Mesodermal cell (in vitro differentiated cells): ENCODE data around the gene ABCA12.

Source experiments
- H3K27ac ChIP-seq: 2 replicates; pipeline ENCODE4 v1.7.0; 2013; ENCODE audit warnings: mild to moderate bottlenecking, low read depth, low read length, moderate library complexity; ENCODE audit not compliant: severe bottlenecking
- H3K36me3 ChIP-seq: 2 replicates; pipeline ENCODE4 v1.7.1; 2013; ENCODE audit warnings: mild to moderate bottlenecking, low read length, moderate library complexity; ENCODE audit not compliant: control insufficient read depth, insufficient read depth
- H3K4me1 ChIP-seq: one replicate; pipeline ENCODE4 v1.7.1; 2013; ENCODE audit warnings: mild to moderate bottlenecking, low read length; ENCODE audit not compliant: insufficient read depth, control insufficient read depth, poor library complexity, severe bottlenecking
- H3K4me3 ChIP-seq: 2 replicates; pipeline ENCODE4 v1.7.0; 2013; ENCODE audit warnings: low read length, control low read depth, mild to moderate bottlenecking; ENCODE audit not compliant: insufficient read depth, poor library complexity, severe bottlenecking; ENCODE audit errors: extremely low read depth
- H3K9me3 ChIP-seq: 2 replicates; pipeline ENCODE4 v1.7.1; 2013; ENCODE audit warnings: mild to moderate bottlenecking, low read length, moderate library complexity; ENCODE audit not compliant: control insufficient read depth
- WGBS, 2 experiments: methylation state at CpG; one replicate each; pipeline ENCODE4 v1.1.5; 2013; ENCODE audit warnings: missing lambda C conversion rate in 2 of 2; ENCODE audit not compliant: insufficient coverage in 2 of 2; 5-methylcytosine and 5-hydroxymethylcytosine counted together

The ABCA12 gene

GRCh38 chr2:214989187-214989586 lies 149.2 kb downstream of the ABCA12 start:
- H3K4me3 ChIP-seq = no peak overlapping the region

DNA sequence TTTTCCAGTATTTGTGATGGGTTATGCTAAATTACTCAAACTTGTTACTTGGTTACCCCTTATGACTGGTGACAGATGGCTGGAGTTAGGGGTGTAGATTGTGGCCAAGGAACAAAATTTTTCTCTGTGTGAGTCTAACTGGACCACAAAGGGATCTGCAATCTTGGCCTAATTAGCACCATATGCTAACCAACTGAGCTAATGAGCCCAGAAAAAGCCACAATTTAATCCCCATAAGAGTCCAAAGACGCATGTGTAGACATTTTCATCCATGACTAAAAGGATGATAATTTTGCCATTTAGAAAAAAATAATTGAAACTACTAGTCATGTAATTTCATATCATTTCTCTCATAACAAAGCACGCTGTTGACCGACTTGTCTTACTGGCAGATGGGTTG lies 151.2 kb downstream of the ABCA12 start:
- Histone ChIP-seq H3K36me3 (no peaks in the 10 kb centered on the region), H3K9me3 (no peaks in the 10 kb centered on the region), H3K27ac (no peak overlapping the region), H3K4me3 (no peak overlapping the region), H3K4me1 (no peaks in the 10 kb centered on the region)
- 100% methylated on average over 1 of the region's 3 CpGs; no CpG with 5 or more reads in 1 of the 2 experiments for WGBS, 2 experiments

More at GRCh38 chr2:214989187-214989586, 149.2 kb downstream of the ABCA12 start:
- Histone ChIP-seq H3K27ac (no peak overlapping the region), H3K9me3 (no peaks in the 10 kb centered on the region), H3K4me1 (no peaks in the 10 kb centered on the region), H3K36me3 (no peaks in the 10 kb centered on the region)
- 94% methylated on average over 2 of the region's 3 CpGs; no CpG with 5 or more reads in 1 of the 2 experiments for WGBS, 2 experiments

DNA sequence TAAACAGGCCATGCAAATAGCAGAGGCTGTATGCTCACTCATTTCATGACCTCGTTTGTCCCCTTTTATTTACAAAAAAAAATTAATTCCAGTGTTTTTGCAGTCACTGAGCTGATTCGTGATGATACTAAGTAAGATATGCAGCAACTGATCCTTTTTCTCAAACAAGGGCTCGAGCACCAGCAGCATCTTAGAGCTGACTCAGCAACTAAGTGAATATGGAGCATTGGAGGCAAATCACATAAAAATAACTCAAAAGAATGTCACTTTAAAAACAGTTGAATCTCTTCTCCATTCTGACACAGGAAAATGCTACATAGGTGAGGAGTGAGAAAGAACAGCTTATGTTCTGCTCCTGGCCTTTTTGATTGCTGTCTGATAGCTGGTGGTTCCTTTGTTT lies 152.8 kb downstream of the ABCA12 start:
- Histone ChIP-seq H3K27ac (no peak overlapping the region), H3K4me3 (no peak overlapping the region)
- WGBS, 2 experiments = 92% methylated on average over 2 of the region's 3 CpGs; no CpG with 5 or more reads in 1 of the 2 experiments

GRCh38 chr2:214966420-214966819 lies 172.0 kb downstream of the ABCA12 start:
- Histone ChIP-seq H3K36me3 (no peaks in the 10 kb centered on the region), H3K4me3 (no peak overlapping the region), H3K9me3 (no peaks in the 10 kb centered on the region), H3K27ac (no peak overlapping the region), H3K4me1 (no peaks in the 10 kb centered on the region)
- 90% methylated on average over 2 of the region's 5 CpGs; no CpG with 5 or more reads in 1 of the 2 experiments for WGBS, 2 experiments

More for the DNA sequence above, 152.8 kb downstream of the ABCA12 start:
- no peaks in the 10 kb centered on the region for H3K4me1 ChIP-seq
- no peaks in the 10 kb centered on the region for H3K9me3 ChIP-seq
- H3K36me3 ChIP-seq = no peaks in the 10 kb centered on the region

- Histone ChIP-seq H3K4me1 (no peaks in the 10 kb centered on the region), H3K9me3 (no peaks in the 10 kb centered on the region), H3K4me3 (no peak overlapping the region), H3K36me3 (no peaks in the 10 kb centered on the region), H3K27ac (no peak overlapping the region)
These were observed 177.7 kb downstream of the ABCA12 start for GRCh38 chr2:214960677-214961076.

DNA sequence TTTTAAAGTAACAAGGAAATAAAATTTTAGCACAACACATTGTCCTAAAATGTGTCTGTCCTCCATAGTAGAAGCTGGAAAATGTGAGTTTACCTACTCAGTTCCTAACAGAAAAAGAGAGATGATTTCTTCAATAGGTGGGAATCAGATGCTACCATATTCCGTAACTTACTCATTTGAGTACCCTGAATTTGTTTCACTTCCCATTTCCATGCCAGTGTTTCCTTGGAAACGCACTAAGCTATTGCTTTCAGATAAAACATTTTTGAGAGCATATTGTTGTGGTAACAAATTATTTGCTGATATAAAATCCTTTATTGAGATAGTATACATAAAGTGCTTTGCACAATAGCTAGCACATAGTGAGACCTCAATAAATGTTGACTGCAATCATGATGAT lies 191.5 kb downstream of the ABCA12 start:
- H3K9me3 ChIP-seq = no peaks in the 10 kb centered on the region
- H3K4me1 ChIP-seq = no peaks in the 10 kb centered on the region
- no CpG with 5 or more reads among the region's 2 CpGs for WGBS, 2 experiments
- no peak overlapping the region for H3K4me3 ChIP-seq
- no peak overlapping the region for H3K27ac ChIP-seq
- no peaks in the 10 kb centered on the region for H3K36me3 ChIP-seq

- H3K4me3 ChIP-seq = no peak overlapping the region
- no peak overlapping the region for H3K27ac ChIP-seq
- H3K36me3 ChIP-seq = no peaks in the 10 kb centered on the region
- H3K4me1 ChIP-seq = no peaks in the 10 kb centered on the region
- WGBS, 2 experiments = 80 to 100% methylated on average over 1 of the region's 4 CpGs
- H3K9me3 ChIP-seq = no peaks in the 10 kb centered on the region
These were observed 204.4 kb downstream of the ABCA12 start for GRCh38 chr2:214934006-214934405.

- H3K4me1 ChIP-seq = no peaks in the 10 kb centered on the region
- H3K9me3 ChIP-seq = no peaks in the 10 kb centered on the region
- WGBS, 2 experiments = 69 to 79% methylated on average over 4 to 5 of the region's 6 CpGs
- H3K27ac ChIP-seq = no peak overlapping the region
- H3K36me3 ChIP-seq = no peaks in the 10 kb centered on the region
- H3K4me3 ChIP-seq = no peak overlapping the region
These were observed 233.8 kb downstream of the ABCA12 start for GRCh38 chr2:214904634-214905033.

DNA sequence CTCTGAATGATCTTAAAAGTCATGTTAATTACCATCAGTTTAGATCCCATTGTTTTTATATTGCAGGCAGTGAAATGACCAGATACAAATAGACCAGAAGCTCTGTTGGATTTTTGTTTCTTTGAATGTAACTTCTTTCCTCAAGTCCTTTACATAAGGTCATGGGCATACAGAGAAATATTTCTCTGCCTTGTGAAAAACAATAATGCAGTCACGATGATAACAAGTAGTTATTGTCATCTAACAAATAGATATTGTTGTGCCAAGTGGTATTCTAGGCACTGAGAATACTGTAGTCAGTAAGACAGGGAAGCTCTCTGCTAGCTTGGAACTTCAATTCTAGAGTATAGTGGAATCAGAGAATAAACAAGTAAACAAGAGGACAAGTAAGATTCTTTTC lies 234.2 kb downstream of the ABCA12 start:
- Histone ChIP-seq H3K4me3 (no peak overlapping the region), H3K4me1 (no peaks in the 10 kb centered on the region), H3K36me3 (no peaks in the 10 kb centered on the region), H3K9me3 (no peaks in the 10 kb centered on the region), H3K27ac (no peak overlapping the region)
- no CpG with 5 or more reads among the region's 1 CpG for WGBS, 2 experiments

DNA sequence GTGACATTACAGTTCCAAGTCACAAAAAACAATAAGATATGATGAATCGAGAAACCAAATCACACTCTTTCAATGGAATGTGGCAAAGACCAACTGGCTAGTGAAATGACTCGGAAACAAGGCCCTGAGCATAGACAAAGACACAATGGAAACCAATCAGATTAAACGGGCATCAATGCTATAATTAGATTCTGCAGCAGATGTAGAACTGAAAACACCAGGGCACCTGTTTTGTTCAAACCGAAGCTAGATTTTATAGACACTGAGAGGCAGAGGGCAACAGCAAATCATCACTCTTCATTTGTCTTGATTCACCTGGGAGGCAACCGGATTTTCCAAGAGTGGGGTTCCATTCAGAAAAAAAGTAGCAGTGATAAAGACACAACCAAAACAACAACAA lies 236.1 kb downstream of the ABCA12 start:
- Histone ChIP-seq H3K36me3 (no peaks in the 10 kb centered on the region), H3K4me3 (no peak overlapping the region), H3K9me3 (no peaks in the 10 kb centered on the region), H3K27ac (no peak overlapping the region), H3K4me1 (no peaks in the 10 kb centered on the region)
- 78 to 83% methylated on average over 4 of the region's 5 CpGs for WGBS, 2 experiments

GRCh38 chr2:214899751-214900150 lies 238.7 kb downstream of the ABCA12 start:
- WGBS, 2 experiments = 96 to 100% methylated on average over 2 to 4 of the region's 4 CpGs
- H3K4me3 ChIP-seq = no peak overlapping the region
- H3K9me3 ChIP-seq = no peaks in the 10 kb centered on the region
- no peaks in the 10 kb centered on the region for H3K36me3 ChIP-seq
- no peak overlapping the region for H3K27ac ChIP-seq
- no peaks in the 10 kb centered on the region for H3K4me1 ChIP-seq
